NCI-H2107 treated with DMSO at 0.1 percent for 48 hours (cell line): ENCODE measurements around the gene TMBIM6.
"Not testable (repeated sequence)": the region's sequence is repeated elsewhere in the genome, so short reads cannot be mapped to it uniquely, and the experiment has no call there.

Experiments
- DNase-seq: peaks from one replicate; lab custom pipeline; 2025; ENCODE audit not compliant: unreplicated experiment; lab: John Stamatoyannopoulos, UW

Gene TMBIM6

GRCh38 chr12:49728446-49728845 is 12.9 kb upstream of the TMBIM6 start:
- no peak for DNase-seq

- no peak for DNase-seq
These were observed 11.3 kb upstream of the TMBIM6 start for GRCh38 chr12:49730050-49730449.

GRCh38 chr12:49730568-49731101 is 10.7 kb upstream of the TMBIM6 start:
- no peak for DNase-seq

GRCh38 chr12:49733219-49734017 is 7.9 kb upstream of the TMBIM6 start:
- DNase-seq: no peak

- DNase-seq: not testable (repeated sequence)
These were observed 6.5 kb upstream of the TMBIM6 start for GRCh38 chr12:49734900-49735299.

- not testable (repeated sequence) for DNase-seq
These were observed 2.6 kb upstream of the TMBIM6 start for GRCh38 chr12:49738721-49739120.

- not testable (repeated sequence) for DNase-seq
These were observed 1.1 kb upstream of the TMBIM6 start for GRCh38 chr12:49740277-49740676.

GRCh38 chr12:49741882-49742620 is 694 bp downstream of the TMBIM6 start:
- DNase-seq: peak; percentile 59

- DNase-seq: no peak
These were observed 3.1 kb downstream of the TMBIM6 start for GRCh38 chr12:49744363-49744885.

GRCh38 chr12:49748306-49748705 is 6.9 kb downstream of the TMBIM6 start:
- DNase-seq: peak; percentile 16

- DNase-seq: peak; percentile 15
These were observed 7.4 kb downstream of the TMBIM6 start for GRCh38 chr12:49748800-49749199.

GRCh38 chr12:49750027-49750995 is 9.0 kb downstream of the TMBIM6 start:
- DNase-seq: peak; percentile 95

- DNase-seq: no peak
These were observed 9.6 kb downstream of the TMBIM6 start for GRCh38 chr12:49750996-49751393.

GRCh38 chr12:49761677-49762467 is 20.5 kb downstream of the TMBIM6 start:
- DNase-seq: no peak

GRCh38 chr12:49762468-49762847 is 21.1 kb downstream of the TMBIM6 start:
- no peak for DNase-seq

- no peak for DNase-seq
These were observed 21.7 kb downstream of the TMBIM6 start for GRCh38 chr12:49763006-49763591.

GRCh38 chr12:49764126-49764525 is 22.8 kb downstream of the TMBIM6 start:
- DNase-seq: no peak

- no peak for DNase-seq
These were observed 24.7 kb downstream of the TMBIM6 start for GRCh38 chr12:49766115-49766455.

- DNase-seq: no peak
These were observed 26.0 kb downstream of the TMBIM6 start for GRCh38 chr12:49767333-49767732.

- not testable (repeated sequence) for DNase-seq
These were observed 31.7 kb downstream of the TMBIM6 start for GRCh38 chr12:49773102-49773501.
